HG03095 (cell line): ENCODE measurements around the gene CEP164.

Experiments used
- ATAC-seq: cut with Tn5 transposase; IDR thresholded peaks from one replicate; pipeline ENCODE4 v1.9.1; 2021; ENCODE audit warnings: moderate library complexity; ENCODE audit not compliant: unreplicated experiment

Gene CEP164

DNA sequence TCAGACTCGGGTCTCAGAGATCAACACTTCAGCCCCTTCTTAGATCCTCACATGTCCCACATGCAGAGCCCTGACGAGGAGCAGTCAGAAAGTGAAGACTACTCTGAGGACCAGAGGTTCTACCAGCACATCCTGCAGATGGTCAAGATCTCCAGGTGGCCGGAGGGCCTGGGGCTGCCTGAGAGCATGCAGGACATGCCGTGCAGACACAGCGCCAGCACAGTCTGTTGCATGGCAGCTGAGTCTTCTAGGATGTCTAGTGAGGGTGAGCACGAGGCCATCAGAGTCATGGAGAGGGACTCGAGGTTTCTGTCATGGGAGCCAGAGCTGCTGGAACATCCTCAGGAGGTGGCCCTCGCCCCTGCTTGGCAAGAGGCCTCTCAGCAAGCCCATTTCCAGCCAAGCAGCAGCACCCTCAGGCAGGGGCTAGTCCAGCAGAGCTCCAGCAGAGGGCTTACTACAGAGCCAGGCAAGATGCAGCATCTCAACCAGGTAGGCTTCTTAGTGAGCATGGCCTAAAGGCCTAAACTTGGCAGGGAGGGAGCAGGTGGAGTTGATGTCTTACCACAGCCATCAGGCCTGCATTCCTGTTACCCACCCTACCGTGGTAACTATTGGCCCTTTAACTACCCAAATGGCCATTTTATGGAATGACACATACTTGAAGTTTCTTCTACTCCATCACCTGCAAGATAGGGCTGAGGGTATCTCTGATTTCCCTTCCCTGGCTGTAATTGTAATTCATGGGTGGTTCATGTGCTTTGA is 28.7 kb downstream of the CEP164 start:
- no peak for ATAC-seq

- no peak for ATAC-seq
Measured at GRCh38 chr11:117361432-117361831, 33.8 kb downstream of the CEP164 start.

DNA sequence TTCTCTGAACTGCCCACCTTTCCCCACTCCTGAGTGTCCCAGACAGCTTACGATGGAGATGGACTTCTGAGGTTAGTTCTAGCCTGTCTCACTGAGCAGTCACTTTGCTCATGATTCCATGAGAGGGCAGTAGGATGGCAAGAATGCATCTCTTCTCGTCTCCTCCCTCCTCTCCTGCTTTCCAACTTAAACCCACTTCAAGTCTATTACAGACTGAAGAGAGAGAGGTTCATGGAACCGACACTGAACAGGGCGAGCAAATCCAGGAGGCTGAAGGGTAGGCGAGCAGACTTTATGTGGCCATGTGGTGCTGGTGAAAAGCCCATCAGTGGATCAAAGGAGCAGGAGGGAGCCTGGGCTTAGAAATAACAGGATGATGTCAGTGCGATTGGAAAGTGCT is 38.6 kb downstream of the CEP164 start:
- ATAC-seq = no peak

DNA sequence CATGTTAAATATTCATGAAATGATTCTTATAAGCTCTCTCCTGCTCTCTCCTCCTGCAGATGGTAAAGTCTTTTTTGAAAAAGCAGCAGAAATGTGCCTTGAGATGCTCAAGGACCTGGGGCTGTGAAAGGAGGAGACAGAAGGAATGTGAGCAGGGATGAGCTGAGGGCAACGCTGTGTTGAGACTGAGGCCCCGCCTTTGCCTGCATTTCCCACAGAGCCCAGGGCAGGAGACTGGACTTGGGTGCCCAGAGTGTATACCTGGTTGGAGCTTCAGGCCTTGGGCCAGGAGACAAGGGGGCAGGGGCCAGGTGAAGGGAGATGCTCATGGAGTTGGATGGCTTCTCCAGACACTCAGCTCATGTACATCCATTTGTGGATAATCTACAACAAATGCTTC is 39.2 kb downstream of the CEP164 start:
- no peak for ATAC-seq

- ATAC-seq = no peak
Measured at GRCh38 chr11:117369534-117369933, 41.9 kb downstream of the CEP164 start.

DNA sequence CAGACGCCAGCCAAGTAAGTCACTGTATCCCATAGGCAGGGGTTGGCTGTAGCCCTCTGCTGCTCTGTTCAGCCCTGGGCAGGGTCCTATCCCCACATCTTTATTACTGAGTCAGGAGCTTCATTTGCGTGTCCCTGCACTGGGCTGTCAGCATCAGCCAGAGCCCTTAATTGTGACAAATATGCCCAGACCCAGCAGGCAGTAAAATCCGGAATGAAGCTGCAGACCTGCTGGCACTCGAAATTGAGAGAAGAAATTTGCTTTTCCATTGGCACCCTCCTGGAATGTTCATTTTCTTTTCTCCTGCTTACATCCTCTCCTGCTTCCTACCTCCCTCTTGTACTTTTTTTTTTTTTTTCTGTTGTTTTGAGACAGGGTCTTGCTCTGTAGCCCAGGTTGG is 43.8 kb downstream of the CEP164 start:
- no peak for ATAC-seq

- no peak for ATAC-seq
Measured at GRCh38 chr11:117374316-117375055, 46.8 kb downstream of the CEP164 start.

DNA sequence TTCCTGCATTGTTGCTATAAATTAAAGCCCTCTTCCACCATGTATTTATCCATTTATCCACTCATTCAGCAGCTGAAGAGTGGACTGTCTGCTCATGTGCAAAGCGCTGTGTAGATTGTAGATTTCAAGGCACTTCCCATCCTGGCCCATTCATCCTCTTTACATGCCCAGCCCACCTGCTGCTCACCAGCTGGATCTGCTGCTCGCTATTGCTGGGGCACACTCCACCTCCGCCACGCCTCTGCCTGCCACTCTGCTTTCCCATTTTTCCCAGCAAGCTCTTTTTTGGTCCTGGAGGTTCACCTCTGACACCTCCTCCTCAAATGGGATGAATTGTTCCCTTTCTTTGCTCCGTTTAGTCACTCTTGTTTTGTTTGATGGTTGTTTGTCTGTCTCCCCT is 48.3 kb downstream of the CEP164 start:
- ATAC-seq = no peak

DNA sequence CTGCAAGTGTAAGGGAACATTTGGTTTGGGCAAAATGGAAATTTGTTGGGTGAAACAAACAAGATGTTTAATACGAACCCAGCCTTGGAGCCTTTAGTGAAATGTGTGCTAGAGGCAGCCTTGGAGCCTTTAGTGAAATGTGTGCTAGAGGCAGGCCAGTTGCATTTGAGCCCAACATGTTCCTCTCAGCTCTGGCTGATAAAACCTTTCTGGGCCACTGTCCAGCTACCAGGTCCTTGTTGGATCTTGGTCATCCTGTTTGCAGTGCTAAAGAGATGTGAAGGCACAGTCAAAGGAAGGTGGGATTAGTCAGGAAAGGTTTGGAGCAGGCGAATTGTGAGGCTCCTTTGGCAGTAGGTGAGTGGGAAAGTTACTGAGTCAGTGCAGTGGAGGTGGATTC is 48.9 kb downstream of the CEP164 start:
- ATAC-seq = no peak

- ATAC-seq = no peak
Measured at GRCh38 chr11:117378976-117379865, 51.6 kb downstream of the CEP164 start.

GRCh38 chr11:117380676-117381075 is 53.0 kb downstream of the CEP164 start:
- no peak for ATAC-seq

DNA sequence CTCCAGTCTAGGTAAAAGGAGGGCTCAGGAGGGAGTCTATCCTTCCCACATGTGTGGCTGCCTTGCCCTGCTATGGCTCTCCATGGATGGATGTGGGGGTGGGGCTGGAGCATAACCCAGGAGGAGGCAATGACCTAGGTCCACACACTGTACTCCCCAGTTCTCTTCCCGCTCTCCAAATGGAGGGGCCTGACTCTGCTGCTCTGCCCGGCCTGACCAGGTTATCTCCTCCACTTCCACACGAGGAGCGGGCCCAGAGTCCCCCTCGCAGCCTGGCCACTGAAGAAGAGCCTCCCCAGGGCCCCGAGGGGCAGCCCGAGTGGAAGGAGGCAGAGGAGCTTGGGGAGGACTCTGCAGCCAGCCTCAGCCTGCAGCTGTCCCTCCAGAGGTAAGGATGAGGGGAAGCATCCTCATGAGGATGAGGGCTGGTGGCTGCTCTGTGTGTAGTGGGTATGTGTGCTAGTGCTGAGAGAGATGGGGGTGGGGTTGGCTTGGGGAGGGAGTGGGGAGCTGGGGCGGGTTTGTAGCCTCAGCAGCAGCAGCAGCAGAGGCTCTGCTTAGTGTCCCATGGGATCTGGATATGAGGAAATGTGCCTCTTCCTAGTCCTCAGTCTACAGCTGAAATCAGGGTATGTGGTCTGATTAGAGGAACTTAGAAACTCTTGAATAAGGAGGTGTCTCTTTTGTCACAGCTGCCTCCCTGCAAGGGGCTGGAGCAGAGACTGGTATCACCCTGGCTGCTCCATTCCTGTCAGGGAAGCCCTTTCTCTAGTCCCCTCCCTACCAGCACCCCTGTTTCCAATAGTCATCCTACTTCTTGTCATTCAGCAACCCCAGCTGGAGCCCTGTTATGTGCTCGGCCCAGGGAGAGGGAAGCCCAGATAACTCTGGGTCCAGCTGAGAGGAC is 54.1 kb downstream of the CEP164 start:
- ATAC-seq = no peak

- ATAC-seq = no peak
Measured at GRCh38 chr11:117382746-117383145, 55.1 kb downstream of the CEP164 start.

GRCh38 chr11:117384045-117384444 is 56.4 kb downstream of the CEP164 start:
- ATAC-seq = no peak

DNA sequence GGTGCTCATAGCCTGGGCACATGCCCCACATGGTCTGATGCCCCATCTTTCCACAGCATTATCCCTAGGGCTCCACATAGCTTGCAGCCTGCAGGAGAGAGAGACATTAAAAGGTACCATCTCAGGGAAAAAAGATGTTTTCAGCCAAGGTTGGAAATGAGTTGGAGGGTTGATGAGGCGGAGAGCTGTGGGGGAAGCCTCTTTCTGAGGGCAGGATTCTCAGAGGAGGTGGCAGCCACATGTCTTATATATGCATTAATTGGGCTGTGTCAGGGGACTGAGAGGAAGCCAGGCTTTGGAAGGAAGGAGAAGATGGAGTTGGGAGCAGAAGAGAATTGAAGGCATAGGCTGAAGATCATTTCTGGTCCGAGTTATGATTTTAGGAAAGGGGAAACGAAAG is 57.8 kb downstream of the CEP164 start:
- ATAC-seq = no peak

DNA sequence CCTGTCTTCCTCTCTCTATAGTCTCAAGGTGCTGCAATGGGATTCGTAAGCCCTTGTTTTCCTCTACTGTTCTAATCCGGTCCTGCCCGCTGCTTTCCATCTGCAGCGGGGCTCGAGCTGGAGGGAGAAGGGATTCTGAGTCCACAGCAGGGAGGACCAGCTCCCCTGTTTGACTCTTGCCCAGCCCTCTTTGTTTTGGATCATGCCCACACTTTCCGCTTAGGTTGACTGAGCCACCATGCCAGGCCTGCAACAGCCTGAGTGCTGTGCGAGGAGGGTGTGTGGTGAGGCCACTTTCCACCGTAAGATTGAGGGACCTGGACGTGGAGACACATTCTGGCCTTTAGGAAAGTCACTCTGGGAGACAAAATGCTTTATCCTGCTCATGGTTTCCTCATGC is 58.3 kb downstream of the CEP164 start:
- ATAC-seq = no peak

DNA sequence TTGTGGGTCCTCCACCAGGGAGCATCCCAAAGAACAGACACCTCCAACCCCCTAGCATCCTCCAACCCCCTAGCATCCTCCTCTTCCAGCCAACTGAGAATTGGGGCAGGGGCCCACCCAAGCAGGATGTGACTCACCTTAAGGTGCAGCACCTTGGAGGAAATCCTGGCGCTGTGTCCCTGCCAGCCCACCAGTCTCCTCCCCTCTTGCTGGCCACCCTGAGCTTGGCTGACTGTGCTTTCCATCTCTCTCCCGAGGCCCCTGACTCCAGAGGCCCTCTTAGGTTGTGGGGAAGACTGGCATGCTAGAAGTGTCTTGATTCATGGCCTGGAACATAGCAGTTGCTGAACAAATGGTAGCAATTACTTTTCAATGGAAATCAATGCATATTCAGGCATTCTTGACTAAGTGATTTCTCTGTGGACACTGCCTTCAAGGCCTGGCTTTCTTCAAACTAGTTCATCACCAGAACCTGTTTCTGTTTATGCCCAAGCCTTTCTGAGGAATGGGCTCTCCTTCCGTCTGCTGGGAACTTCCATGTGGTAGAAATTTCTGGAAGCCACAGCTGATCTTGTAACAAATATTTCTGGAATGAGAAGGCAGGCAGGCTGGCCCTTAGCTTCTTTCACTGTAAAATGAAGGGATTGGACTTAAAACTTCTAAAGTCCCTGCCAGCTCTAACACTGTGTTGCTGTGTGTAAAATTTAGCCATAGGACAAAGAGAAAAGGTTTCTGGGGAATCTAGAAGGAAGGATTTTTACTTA is 60.5 kb downstream of the CEP164 start:
- no peak for ATAC-seq

- ATAC-seq = no peak
Measured at GRCh38 chr11:117390743-117391142, 63.1 kb downstream of the CEP164 start.

GRCh38 chr11:117391181-117391580 is 63.5 kb downstream of the CEP164 start:
- no peak for ATAC-seq
